Esophagus squamous epithelium (tissue), 5 donors: Measurements from ENCODE around the gene PRKAR1B. TPM values are rescaled to one million over a fixed set of nuclear protein-coding genes. Genes with fewer than 3 reads are reported as not detected.

Source experiments
- DNase-seq: peaks from one replicate; lab custom pipeline; 2025; lab: John Stamatoyannopoulos, UW
- H3K27ac ChIP-seq, 4 donors: fragments of 200-600 bp; sonication (generic); one replicate each; pipeline ENCODE4 v1.5.1; 2016 to 2019; ENCODE audit warnings: mild to moderate bottlenecking in 1 of 4
- H3K27me3 ChIP-seq, 4 donors: fragments of 200-600 bp; sonication (generic); 1 replicate in 3 of 4; 2 replicates in 1 of 4; pipeline versions ENCODE4 v1.5.1 to v1.6.0; 2017 to 2021; ENCODE audit warnings: antibody characterized with exemption in 1 of 4
- H3K36me3 ChIP-seq, 3 donors: fragments of 200-600 bp; sonication (generic); one replicate each; pipeline ENCODE4 v1.5.1; 2016 to 2019
- H3K4me1 ChIP-seq, 3 donors: fragments of 200-600 bp; sonication (generic); one replicate each; pipeline ENCODE4 v1.5.1; 2017 to 2019
- H3K4me3 ChIP-seq, 4 donors: fragments of 200-600 bp; sonication (generic); 1 replicate in 3 of 4; 2 replicates in 1 of 4; pipeline ENCODE4 v1.5.1; 2016 to 2019; ENCODE audit warnings: mild to moderate bottlenecking in 2 of 4, moderate library complexity in 1 of 4
- H3K9me3 ChIP-seq, 3 donors: fragments of 200-600 bp; sonication (generic); one replicate each; pipeline ENCODE4 v1.5.1; 2016 to 2019
- POLR2A ChIP-seq, 4 donors: fragments of 450-650 bp; IDR thresholded peaks; one replicate each; pipeline ENCODE4 v1.6.1; 2017; ENCODE audit warnings: antibody characterized with exemption in 4 of 4, mild to moderate bottlenecking in 4 of 4, moderate library complexity in 3 of 4
- WGBS, 2 donors: methylation state at CpG; one replicate each; pipeline ENCODE4 v1.1.5; 2018; 5-methylcytosine and 5-hydroxymethylcytosine counted together
- intact Hi-C: fragments of 100-400 bp; cut with DNase I; formaldehyde crosslinking; loops from one replicate; pipeline ENCODE4 v1.15.0; 2022
- total RNA-seq, 4 donors: library from RNA; depleted of rRNA; stranded (reverse); fragments of >200 nt; gene quantifications; one replicate each; pipeline ENCODE4 v1.1.0, GENCODE V29; 2016
- TF ChIP-seq, protein P1 (sequence below), 6 experiments: fragments of 450-650 bp in 4 of 6; fragments of 200-600 bp in 2 of 6; sonication (generic) in 2 of 6; IDR thresholded peaks; one replicate each; pipeline ENCODE4 v1.5.1; 2016 to 2019; ENCODE audit warnings: antibody characterized with exemption in 6 of 6, mild to moderate bottlenecking in 4 of 6, moderate library complexity in 4 of 6
- donor health status: DM: yes; HTN: yes; CAD: no.

Gene PRKAR1B
- total RNA-seq, 4 donors from 2014 or later, result 10.2 to 13.1 (median 12.5) TPM

GRCh38 chr7:750111-750905 is 23.2 kb upstream of the PRKAR1B start:
- H3K4me3 ChIP-seq, result no peak overlapping the region
- WGBS, 2 donors, result 92 to 98% methylated on average over 15 to 18 of the region's 26 CpGs
- no peaks in the 10 kb centered on the region for H3K27me3 ChIP-seq
- no peak for TF ChIP-seq POLR2A (IDR thresholded peaks at IDR 0.05)
- TF ChIP-seq, protein P1, sequence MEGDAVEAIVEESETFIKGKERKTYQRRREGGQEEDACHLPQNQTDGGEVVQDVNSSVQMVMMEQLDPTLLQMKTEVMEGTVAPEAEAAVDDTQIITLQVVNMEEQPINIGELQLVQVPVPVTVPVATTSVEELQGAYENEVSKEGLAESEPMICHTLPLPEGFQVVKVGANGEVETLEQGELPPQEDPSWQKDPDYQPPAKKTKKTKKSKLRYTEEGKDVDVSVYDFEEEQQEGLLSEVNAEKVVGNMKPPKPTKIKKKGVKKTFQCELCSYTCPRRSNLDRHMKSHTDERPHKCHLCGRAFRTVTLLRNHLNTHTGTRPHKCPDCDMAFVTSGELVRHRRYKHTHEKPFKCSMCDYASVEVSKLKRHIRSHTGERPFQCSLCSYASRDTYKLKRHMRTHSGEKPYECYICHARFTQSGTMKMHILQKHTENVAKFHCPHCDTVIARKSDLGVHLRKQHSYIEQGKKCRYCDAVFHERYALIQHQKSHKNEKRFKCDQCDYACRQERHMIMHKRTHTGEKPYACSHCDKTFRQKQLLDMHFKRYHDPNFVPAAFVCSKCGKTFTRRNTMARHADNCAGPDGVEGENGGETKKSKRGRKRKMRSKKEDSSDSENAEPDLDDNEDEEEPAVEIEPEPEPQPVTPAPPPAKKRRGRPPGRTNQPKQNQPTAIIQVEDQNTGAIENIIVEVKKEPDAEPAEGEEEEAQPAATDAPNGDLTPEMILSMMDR (IDR thresholded peaks at IDR 0.05), result no peak
- peaks cover 0 to 7% (median 0%) of the 10 kb centered on the region in 3 donors for H3K4me1 ChIP-seq
- H3K9me3 ChIP-seq, result no peaks in the 10 kb centered on the region
- H3K27ac ChIP-seq, result no peak overlapping the region
- intact Hi-C loops, result no loop called here
- peaks cover 5 to 63% (median 8%) of the 10 kb centered on the region in 3 donors for H3K36me3 ChIP-seq
- DNase-seq, result no peak

DNA sequence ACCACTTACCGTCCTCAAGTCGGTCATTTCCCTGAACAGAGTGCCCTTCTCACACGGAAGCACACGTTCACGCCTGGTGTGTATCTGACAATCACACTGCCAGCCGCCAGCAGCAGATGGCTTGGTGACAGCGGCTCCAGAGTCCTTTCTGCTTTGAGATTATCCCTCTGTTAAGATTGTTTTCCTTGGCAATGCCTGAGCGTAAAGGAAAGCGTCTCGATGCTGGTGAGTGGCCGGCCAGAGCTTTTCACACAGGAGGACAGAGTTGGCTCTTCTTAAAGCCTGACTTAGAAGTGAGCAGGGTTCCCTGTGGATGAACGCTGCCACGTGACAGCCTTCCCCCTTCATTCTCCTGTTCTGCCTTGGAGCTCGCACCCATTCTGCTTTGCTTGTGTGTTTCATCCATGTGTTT is 22.1 kb upstream of the PRKAR1B start:
- WGBS, 2 donors, result 50 to 89% methylated on average over 3 to 8 of the region's 14 CpGs

DNA sequence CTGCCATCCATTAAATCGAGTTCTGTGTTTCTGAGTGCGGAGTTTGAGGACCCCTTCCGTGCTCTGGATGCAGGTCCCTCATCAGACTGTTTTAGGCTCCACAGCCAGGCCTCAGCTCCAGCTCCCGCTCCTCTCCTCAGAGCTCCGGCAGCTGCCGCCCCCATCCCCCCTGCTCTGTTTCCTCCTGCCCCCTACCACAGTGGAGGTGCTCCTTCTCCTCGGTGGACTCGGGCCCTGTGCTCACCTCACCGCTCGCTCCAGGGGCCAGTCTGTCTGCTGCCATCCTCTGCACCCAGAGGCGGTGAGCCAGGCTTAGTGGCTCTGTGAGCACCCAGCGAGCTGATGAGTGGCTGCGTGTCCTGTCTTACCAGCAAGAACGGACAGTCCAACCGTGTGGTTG is 21.4 kb upstream of the PRKAR1B start:
- Histone ChIP-seq H3K4me1 (peaks cover 0 to 7% (median 0%) of the 10 kb centered on the region in 3 donors), H3K4me3 (no peak overlapping the region), H3K9me3 (no peaks in the 10 kb centered on the region), H3K36me3 (peaks cover 0 to 52% (median 0%) of the 10 kb centered on the region in 3 donors), H3K27ac (no peak overlapping the region), H3K27me3 (no peaks in the 10 kb centered on the region)
- DNase-seq, result no peak
- TF ChIP-seq POLR2A (IDR thresholded peaks at IDR 0.05), result no peak
- TF ChIP-seq, protein P1 (IDR thresholded peaks at IDR 0.05), result no peak
- WGBS, 2 donors, result 97 to 100% methylated on average over 7 to 10 of the region's 15 CpGs
- intact Hi-C loops, result no loop called here

More for the DNA sequence above, 22.1 kb upstream of the PRKAR1B start:
- Histone ChIP-seq H3K27ac (peak overlapping the region in 1 of 4 donors; percentile 7), H3K9me3 (no peaks in the 10 kb centered on the region), H3K4me3 (no peak overlapping the region), H3K27me3 (no peaks in the 10 kb centered on the region), H3K4me1 (peaks cover 0 to 7% (median 0%) of the 10 kb centered on the region in 3 donors), H3K36me3 (peaks cover 0 to 59% (median 0%) of the 10 kb centered on the region in 3 donors)
- intact Hi-C loops, result no loop called here
- no peak for TF ChIP-seq POLR2A (IDR thresholded peaks at IDR 0.05)
- TF ChIP-seq, protein P1 (IDR thresholded peaks at IDR 0.05), result no peak
- no peak for DNase-seq

- intact Hi-C loops, result no loop called here
- Histone ChIP-seq H3K27ac (no peak overlapping the region), H3K4me1 (peaks cover 0 to 13% (median 0%) of the 10 kb centered on the region in 3 donors), H3K4me3 (no peak overlapping the region), H3K27me3 (no peaks in the 10 kb centered on the region), H3K9me3 (no peaks in the 10 kb centered on the region), H3K36me3 (peaks cover 0 to 49% (median 0%) of the 10 kb centered on the region in 3 donors)
- TF ChIP-seq, protein P1 (IDR thresholded peaks at IDR 0.05), result no peak
- no peak for TF ChIP-seq POLR2A (IDR thresholded peaks at IDR 0.05)
- DNase-seq, result no peak
- WGBS, 2 donors, result 86 to 93% methylated on average over 10 of the region's 12 CpGs
These were observed 20.1 kb upstream of the PRKAR1B start for GRCh38 chr7:747186-747585.
